ENCODE results near the gene LSAMP. TPM values are rescaled to one million over a fixed set of nuclear protein-coding genes. Genes with fewer than 3 reads are reported as not detected.

The LSAMP gene
- total and polyA plus RNA-seq, 2 of the 4 experiments (the other 2 are of a cell fraction), result 7.9 to 8.0 TPM

DNA sequence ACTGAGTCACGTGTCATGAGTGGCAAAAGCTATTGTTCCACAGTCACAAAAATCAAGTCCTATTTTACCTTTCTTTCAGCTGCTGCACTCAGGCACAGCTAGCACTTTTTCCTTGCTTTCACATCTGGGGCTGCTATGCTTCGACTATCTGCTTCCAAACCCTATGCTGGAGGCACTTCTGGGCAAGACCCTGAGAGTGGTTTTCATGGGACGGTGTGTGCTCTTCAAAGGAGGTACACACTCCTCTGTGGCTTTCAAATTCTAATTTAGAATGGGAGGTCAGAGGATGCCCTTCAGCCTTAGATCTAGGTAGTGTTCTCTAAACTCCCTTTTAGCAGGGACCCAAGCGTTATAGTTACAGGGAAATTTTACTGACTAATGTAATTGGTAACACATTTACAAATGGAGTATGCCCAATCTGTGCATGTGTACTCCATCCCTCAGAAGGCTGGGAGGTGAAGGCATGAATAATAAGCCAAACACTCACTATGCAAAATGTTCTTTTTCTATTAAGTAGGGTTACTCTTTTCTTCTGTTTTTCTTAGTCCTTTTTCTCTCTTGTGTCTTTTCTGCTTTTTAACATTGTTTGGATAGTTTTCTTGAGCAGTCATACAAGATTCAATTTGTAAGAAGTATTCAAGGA, 188.3 kb downstream of the LSAMP start:
- Histone ChIP-seq H3K27ac (ENCODE audit: insufficient read depth, low read length) (no peak overlapping the region), H3K9me3 (ENCODE audit: control insufficient read depth, insufficient read depth, low read length) (no peaks in the 10 kb centered on the region), H2BK120ac (ENCODE audit: low read depth, low read length) (no peak overlapping the region), H3K4me3 (ENCODE audit: insufficient read depth, low read depth, low read length) (no peak overlapping the region), H3K18ac (ENCODE audit: low read depth, low read length) (no peak overlapping the region), H3K9me1 (ENCODE audit: insufficient read depth, low read length) (no peaks in the 10 kb centered on the region), H3K4me1 (ENCODE audit: control insufficient read depth, insufficient read depth, low read length) (peaks cover 4% of the 10 kb centered on the region; the same call in 1 of the 2 replicates), H2BK15ac (ENCODE audit: low read depth, low read length) (no peak overlapping the region), H3K14ac (replicated peaks; ENCODE audit: low read depth, low read length) (no peak overlapping the region), H3K79me1 (ENCODE audit: low read depth in 1 of 2, low read length in 2 of 2) (no peaks in the 10 kb centered on the region), H3K9ac (ENCODE audit: low read depth, low read length) (no peak overlapping the region), H4K20me1 (ENCODE audit: insufficient read depth, low read length) (no peaks in the 10 kb centered on the region), H3K36me3 (ENCODE audit: control insufficient read depth, insufficient read depth, low read length) (no peaks in the 10 kb centered on the region), H2AK9ac (replicated peaks; ENCODE audit: low read depth, low read length, poor library complexity) (no peak overlapping the region), H3K4ac (ENCODE audit: low read depth, low read length) (no peak overlapping the region), H4K91ac (ENCODE audit: insufficient read depth, low read depth, low read length) (no peak overlapping the region; the same call in 1 of the 2 replicates), H2AFZ (replicated peaks; ENCODE audit: low read length, poor library complexity) (no peak overlapping the region), H4K8ac (ENCODE audit: low read depth in 2 of 2, low read length in 2 of 2) (no peak overlapping the region), H4K5ac (ENCODE audit: low read depth, low read length) (no peak overlapping the region), H3K23ac (ENCODE audit: low read depth, low read length) (no peak overlapping the region), H3K4me2 (ENCODE audit: low read depth, low read length) (no peak overlapping the region), H2BK5ac (ENCODE audit: low read depth, low read length, poor library complexity, severe bottlenecking) (no peak overlapping the region), H2BK20ac (ENCODE audit: low read depth, low read length) (no peak overlapping the region), H3K56ac (ENCODE audit: extremely low read depth, insufficient read depth, low read length) (no peak overlapping the region), H3K27me3 (ENCODE audit: control insufficient read depth, insufficient read depth, low read length) (no peaks in the 10 kb centered on the region), H2AK5ac (ENCODE audit: low read depth, low read length) (no peak overlapping the region)
- ChIA-PET POLR2A (ENCODE audit: unreplicated experiment) (no interaction called here), CTCF (no interaction called here)
- DNase-seq (peak; percentile 3), ATAC-seq (ENCODE audit: low read depth) (peak; percentile 72)
- in situ Hi-C loops (cut with MboI; ENCODE audit: low sequenced_read_pairs) (no loop called here), dilution Hi-C loops (cut with HindIII; ENCODE audit: low sequenced_read_pairs, unreplicated experiment) (no loop called here), intact Hi-C loops (cut with micrococcal nuclease) (no loop called here)
- WGBS, 2 experiments (ENCODE audit: extremely low coverage in 2 of 2, insufficient read length in 1 of 2), result 100% methylated on average over 1 of the region's 4 CpGs; no CpG with 5 or more reads in 1 of the 2 experiments
- BruUV-seq (replicated peaks), result no TSS peak
- TF ChIP-seq, protein P1, sequence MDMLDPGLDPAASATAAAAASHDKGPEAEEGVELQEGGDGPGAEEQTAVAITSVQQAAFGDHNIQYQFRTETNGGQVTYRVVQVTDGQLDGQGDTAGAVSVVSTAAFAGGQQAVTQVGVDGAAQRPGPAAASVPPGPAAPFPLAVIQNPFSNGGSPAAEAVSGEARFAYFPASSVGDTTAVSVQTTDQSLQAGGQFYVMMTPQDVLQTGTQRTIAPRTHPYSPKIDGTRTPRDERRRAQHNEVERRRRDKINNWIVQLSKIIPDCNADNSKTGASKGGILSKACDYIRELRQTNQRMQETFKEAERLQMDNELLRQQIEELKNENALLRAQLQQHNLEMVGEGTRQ (IDR thresholded peaks at IDR 0.05; ENCODE audit: low read depth, low read length), result no peak
- no peak for TF ChIP-seq CHD1 (IDR thresholded peaks at IDR 0.05; ENCODE audit: low read depth, low read length)
- no peak for TF ChIP-seq MXI1 (IDR thresholded peaks at IDR 0.05; ENCODE audit: borderline replicate concordance, low read depth, low read length)
- TF ChIP-seq, protein P2, sequence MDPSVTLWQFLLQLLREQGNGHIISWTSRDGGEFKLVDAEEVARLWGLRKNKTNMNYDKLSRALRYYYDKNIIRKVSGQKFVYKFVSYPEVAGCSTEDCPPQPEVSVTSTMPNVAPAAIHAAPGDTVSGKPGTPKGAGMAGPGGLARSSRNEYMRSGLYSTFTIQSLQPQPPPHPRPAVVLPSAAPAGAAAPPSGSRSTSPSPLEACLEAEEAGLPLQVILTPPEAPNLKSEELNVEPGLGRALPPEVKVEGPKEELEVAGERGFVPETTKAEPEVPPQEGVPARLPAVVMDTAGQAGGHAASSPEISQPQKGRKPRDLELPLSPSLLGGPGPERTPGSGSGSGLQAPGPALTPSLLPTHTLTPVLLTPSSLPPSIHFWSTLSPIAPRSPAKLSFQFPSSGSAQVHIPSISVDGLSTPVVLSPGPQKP (IDR thresholded peaks at IDR 0.05; ENCODE audit: borderline replicate concordance, low read depth, low read length), result no peak
- no peak for TF ChIP-seq RCOR1 (IDR thresholded peaks at IDR 0.05; ENCODE audit: insufficient replicate concordance, low read length)
- no peak for TF ChIP-seq RAD21 (IDR thresholded peaks at IDR 0.05; ENCODE audit: low read length)
- no peak for TF ChIP-seq FOS (IDR thresholded peaks at IDR 0.05; ENCODE audit: low read depth, low read length)
- TF ChIP-seq CEBPB (IDR thresholded peaks at IDR 0.05; ENCODE audit: low read depth, low read length), result no peak
- no peak for TF ChIP-seq NFE2L2 (IDR thresholded peaks at IDR 0.05; ENCODE audit: low read depth, low read length)
- no peak for TF ChIP-seq MAFK (IDR thresholded peaks at IDR 0.05; ENCODE audit: low read depth, low read length)
- TF ChIP-seq, protein P3, sequence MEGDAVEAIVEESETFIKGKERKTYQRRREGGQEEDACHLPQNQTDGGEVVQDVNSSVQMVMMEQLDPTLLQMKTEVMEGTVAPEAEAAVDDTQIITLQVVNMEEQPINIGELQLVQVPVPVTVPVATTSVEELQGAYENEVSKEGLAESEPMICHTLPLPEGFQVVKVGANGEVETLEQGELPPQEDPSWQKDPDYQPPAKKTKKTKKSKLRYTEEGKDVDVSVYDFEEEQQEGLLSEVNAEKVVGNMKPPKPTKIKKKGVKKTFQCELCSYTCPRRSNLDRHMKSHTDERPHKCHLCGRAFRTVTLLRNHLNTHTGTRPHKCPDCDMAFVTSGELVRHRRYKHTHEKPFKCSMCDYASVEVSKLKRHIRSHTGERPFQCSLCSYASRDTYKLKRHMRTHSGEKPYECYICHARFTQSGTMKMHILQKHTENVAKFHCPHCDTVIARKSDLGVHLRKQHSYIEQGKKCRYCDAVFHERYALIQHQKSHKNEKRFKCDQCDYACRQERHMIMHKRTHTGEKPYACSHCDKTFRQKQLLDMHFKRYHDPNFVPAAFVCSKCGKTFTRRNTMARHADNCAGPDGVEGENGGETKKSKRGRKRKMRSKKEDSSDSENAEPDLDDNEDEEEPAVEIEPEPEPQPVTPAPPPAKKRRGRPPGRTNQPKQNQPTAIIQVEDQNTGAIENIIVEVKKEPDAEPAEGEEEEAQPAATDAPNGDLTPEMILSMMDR (conservative IDR thresholded peaks at IDR 0.05; ENCODE audit: low read depth, low read length), result no peak
- no peak for TF ChIP-seq MAZ (IDR thresholded peaks at IDR 0.05; ENCODE audit: borderline replicate concordance, low read depth, low read length)
- no peak for TF ChIP-seq SMC3 (IDR thresholded peaks at IDR 0.05; ENCODE audit: low read depth, low read length)
- no peak for TF ChIP-seq BHLHE40 (IDR thresholded peaks at IDR 0.05; ENCODE audit: low read depth, low read length)
- no peak for TF ChIP-seq RFX5 (IDR thresholded peaks at IDR 0.05; ENCODE audit: low read depth, low read length)
- TF ChIP-seq POLR2A (IDR thresholded peaks at IDR 0.05; ENCODE audit: low read depth, low read length), result no peak
